Measurements from ENCODE around the gene DMKN. TPM values are rescaled to one million over a fixed set of nuclear protein-coding genes. Genes with fewer than 3 reads are reported as not detected.
A peak's percentile ranks its signal among the peaks of the same experiment; 100 is the strongest.

The DMKN gene
- total RNA-seq, 1 donor from 2014 or later: 26.5 TPM

- intact Hi-C loops (cut with DNase I): loop anchor here (10.0 kb wide), 1 partner anchor 1192 kb away; no protein-coding TSS in a partner anchor
- ATAC-seq: no peak
- DNase-seq (ENCODE audit: low spot score): no peak
These were observed 39.3 kb upstream of the DMKN start for GRCh38 chr19:35552534-35553384.

- no peak for ATAC-seq
- DNase-seq (ENCODE audit: low spot score): no peak
- intact Hi-C loops (cut with DNase I): loop anchor here (10.0 kb wide), 1 partner anchor 1194 kb away; no protein-coding TSS in a partner anchor
These were observed 37.8 kb upstream of the DMKN start for GRCh38 chr19:35551091-35551810.

- ATAC-seq (no peak), DNase-seq (ENCODE audit: low spot score) (no peak)
- intact Hi-C loops (cut with DNase I): loop anchor here (5.0 to 10.0 kb wide), 2 partner anchors 167 to 1195 kb away; partner anchors contain the start of gene KMT2B
These were observed 36.6 kb upstream of the DMKN start for GRCh38 chr19:35549879-35550523.

- intact Hi-C loops (cut with DNase I): loop anchor here (5.0 kb wide), 1 partner anchor 168 kb away; the partner anchor contains the start of gene KMT2B
- no peak for ATAC-seq
- DNase-seq (ENCODE audit: low spot score): no peak
These were observed 35.8 kb upstream of the DMKN start for GRCh38 chr19:35549174-35549788.

- ATAC-seq (no peak), DNase-seq (ENCODE audit: low spot score) (no peak)
- intact Hi-C loops (cut with DNase I): loop anchor here (5.0 kb wide), 1 partner anchor 171 kb away; the partner anchor contains the start of gene KMT2B
These were observed 33.1 kb upstream of the DMKN start for GRCh38 chr19:35546532-35546931.

- ATAC-seq: peak; percentile 4
- intact Hi-C loops (cut with DNase I): loop anchor here (5.0 kb wide), 1 partner anchor 171 kb away; the partner anchor contains the start of gene KMT2B
These were observed 32.5 kb upstream of the DMKN start for GRCh38 chr19:35545855-35546381.

GRCh38 chr19:35545001-35545854, 31.8 kb upstream of the DMKN start, which contains the start of gene TMEM147:
Gene TMEM147, plus strand, starts transcription at chr19:35545626. Its CDS starts 114 bp downstream, at chr19:35545740.
- ATAC-seq (peak; percentile 99), DNase-seq (ENCODE audit: low spot score) (peak; percentile 95)
- intact Hi-C loops (cut with DNase I): loop anchor here (5.0 kb wide), 1 partner anchor 172 kb away; the partner anchor contains the start of gene KMT2B

More at GRCh38 chr19:35545855-35546381, 32.5 kb upstream of the DMKN start:
- peak; percentile 72 for DNase-seq (ENCODE audit: low spot score)

GRCh38 chr19:35544110-35544802, 30.8 kb upstream of the DMKN start:
- no peak for ATAC-seq
- no peak for DNase-seq (ENCODE audit: low spot score)
- intact Hi-C loops (cut with DNase I): no loop called here

GRCh38 chr19:35543280-35544109, 30.0 kb upstream of the DMKN start:
- intact Hi-C loops (cut with DNase I): no loop called here
- ATAC-seq (no peak), DNase-seq (ENCODE audit: low spot score) (no peak)

GRCh38 chr19:35542209-35542608, 28.8 kb upstream of the DMKN start:
- intact Hi-C loops (cut with DNase I): no loop called here
- ATAC-seq (no peak), DNase-seq (ENCODE audit: low spot score) (no peak)

- intact Hi-C loops (cut with DNase I): no loop called here
- no peak for DNase-seq (ENCODE audit: low spot score)
- no peak for ATAC-seq
These were observed 27.0 kb upstream of the DMKN start for GRCh38 chr19:35540356-35540927.

- DNase-seq (ENCODE audit: low spot score): no peak
- ATAC-seq: no peak
- intact Hi-C loops (cut with DNase I): no loop called here
These were observed 26.4 kb upstream of the DMKN start for GRCh38 chr19:35539850-35540249.

- ATAC-seq (no peak), DNase-seq (ENCODE audit: low spot score) (no peak)
- intact Hi-C loops (cut with DNase I): no loop called here
These were observed 25.9 kb upstream of the DMKN start for GRCh38 chr19:35539314-35539713.

GRCh38 chr19:35534803-35535480, 21.5 kb upstream of the DMKN start:
- intact Hi-C loops (cut with DNase I): no loop called here
- ATAC-seq (no peak), DNase-seq (ENCODE audit: low spot score) (no peak)

- ATAC-seq (peak; percentile 36), DNase-seq (ENCODE audit: low spot score) (no peak)
- intact Hi-C loops (cut with DNase I): no loop called here
These were observed 20.5 kb upstream of the DMKN start for GRCh38 chr19:35533822-35534392.
